SK-N-SH (cell line): Measurements from ENCODE around the gene SLC13A3. TPM values are rescaled to one million over a fixed set of nuclear protein-coding genes. Genes with fewer than 3 reads are reported as not detected.

Experiments
- CTCF ChIA-PET: fragments of 300-600, 350-600 bp; formaldehyde crosslinking; extraction: SDS; loops from one replicate; lab custom pipeline; 2021; lab: Yijun Ruan, JAX
- POLR2A ChIA-PET: fragments of 350-600 bp; sonication (Branson Sonifier 250); formaldehyde crosslinking; extraction: SDS; loops from one replicate; lab custom pipeline; 2020; ENCODE audit warnings: antibody characterized with exemption, inconsistent platforms; lab: Yijun Ruan, JAX
- DNase-seq: peaks from one replicate; pipeline ENCODE4 v3.0.0; 2012
- H2AFZ ChIP-seq: fragments of 200-600 bp; sonication (generic); 2 replicates; pipeline ENCODE4 v1.8.1; 2016; ENCODE audit warnings: antibody characterized with exemption, mild to moderate bottlenecking, low read depth
- H3F3A ChIP-seq: fragments of 200-600 bp; sonication (generic); replicated peaks from 2 replicates; pipeline ENCODE3; 2016; ENCODE audit warnings: antibody characterized with exemption, mild to moderate bottlenecking; ENCODE audit not compliant: insufficient read depth
- H3K27ac ChIP-seq, 2 experiments: fragments of 200-500 bp in 1 of 2; fragments of 200-600 bp in 1 of 2; sonication (Bioruptor generic) in 1 of 2; sonication (generic), shearing (Covaris generic) in 1 of 2; 2 replicates each; pipeline versions ENCODE4 v1.5.1 to v1.6.1; 2014 to 2016; ENCODE audit warnings: low read depth in 2 of 2, inconsistent platforms in 1 of 2, low read length in 1 of 2, mild to moderate bottlenecking in 1 of 2, mixed read lengths in 1 of 2
- H3K27me3 ChIP-seq: fragments of 200-600 bp; sonication (generic), shearing (Covaris generic); 2 replicates; pipeline ENCODE4 v1.6.1; 2016; ENCODE audit warnings: mixed run types; ENCODE audit not compliant: insufficient read depth
- H3K36me3 ChIP-seq, 2 experiments: fragments of 200-500 bp in 1 of 2; fragments of 200-600 bp in 1 of 2; sonication (Bioruptor generic) in 1 of 2; sonication (generic) in 1 of 2; replicated peaks in 1 of 2; 2 replicates each; pipeline versions ENCODE3 to v1.5.1; 2014 to 2016; ENCODE audit warnings: low read length in 1 of 2, mild to moderate bottlenecking in 1 of 2; ENCODE audit not compliant: insufficient read depth in 2 of 2, control insufficient read depth in 1 of 2
- H3K4me1 ChIP-seq, 2 experiments: fragments of 200-500 bp in 1 of 2; fragments of 200-600 bp in 1 of 2; sonication (Bioruptor generic) in 1 of 2; sonication (generic), shearing (Covaris generic) in 1 of 2; 2 replicates each; pipeline versions ENCODE4 v1.5.1 to v1.6.1; 2014 to 2016; ENCODE audit warnings: low read depth in 1 of 2, low read length in 1 of 2, mixed run types in 1 of 2; ENCODE audit not compliant: insufficient read depth in 2 of 2, control insufficient read depth in 1 of 2
- H3K4me2 ChIP-seq: fragments of 200-600 bp; sonication (generic), shearing (Covaris generic); 2 replicates; pipeline ENCODE4 v1.6.1; 2017; ENCODE audit warnings: mixed run types
- H3K4me3 ChIP-seq, 2 experiments: fragments of 200-500 bp in 1 of 2; fragments of 200-600 bp in 1 of 2; sonication (Bioruptor generic) in 1 of 2; sonication (generic), shearing (Covaris generic) in 1 of 2; 2 replicates each; pipeline versions ENCODE4 v1.5.1 to v1.8.1; 2014 to 2016; ENCODE audit warnings: low read depth in 2 of 2, inconsistent platforms in 1 of 2, low read length in 1 of 2, mild to moderate bottlenecking in 1 of 2, mixed read lengths in 1 of 2, moderate library complexity in 1 of 2
- H3K79me2 ChIP-seq: fragments of 200-600 bp; sonication (generic); 2 replicates; pipeline ENCODE4 v1.8.1; 2017; ENCODE audit warnings: mild to moderate bottlenecking; ENCODE audit not compliant: insufficient read depth
- H3K9ac ChIP-seq: fragments of 200-600 bp; sonication (generic); 2 replicates; pipeline ENCODE4 v1.6.1; 2017; ENCODE audit warnings: mixed run types
- H3K9me2 ChIP-seq: fragments of 200-600 bp; sonication (generic); 2 replicates; pipeline ENCODE4 v1.6.1; 2017; ENCODE audit warnings: mixed run types
- H3K9me3 ChIP-seq: fragments of 200-600 bp; sonication (generic); 2 replicates; pipeline ENCODE4 v1.6.1; 2017; ENCODE audit warnings: mixed run types, mild to moderate bottlenecking, moderate library complexity
- H4K20me1 ChIP-seq: fragments of 200-600 bp; sonication (generic); 2 replicates; pipeline ENCODE4 v1.6.1; 2017; ENCODE audit warnings: mild to moderate bottlenecking, mixed run types; ENCODE audit not compliant: insufficient read depth
- CHD2 ChIP-seq: fragments of 150-350 bp; IDR thresholded peaks from 2 replicates; pipeline ENCODE4 v1.6.1; 2018; ENCODE audit warnings: low read length; ENCODE audit not compliant: partially characterized antibody
- ELF1 ChIP-seq: IDR thresholded peaks from 2 replicates; pipeline ENCODE4 v1.4.0; 2012
- EZH2phosphoT487 ChIP-seq: fragments of 200-600 bp; sonication (generic); IDR thresholded peaks from 2 replicates; pipeline ENCODE4 v1.6.1; 2017; ENCODE audit warnings: low read depth, mixed run types, mild to moderate bottlenecking, antibody characterized with exemption, moderate library complexity, borderline replicate concordance
- FOSL2 ChIP-seq: IDR thresholded peaks from 2 replicates; pipeline ENCODE4 v1.4.0; 2012; ENCODE audit warnings: low read depth, mild to moderate bottlenecking, moderate library complexity, borderline replicate concordance
- MEF2A ChIP-seq: IDR thresholded peaks from 2 replicates; pipeline ENCODE4 v1.4.0; 2012; ENCODE audit warnings: low read depth, borderline replicate concordance
- MXI1 ChIP-seq: IDR thresholded peaks from 2 replicates; pipeline ENCODE4 v1.6.1; 2012; ENCODE audit warnings: mild to moderate bottlenecking, low read depth, low read length, improper control_type of control experiment
- RFX5 ChIP-seq: IDR thresholded peaks from 2 replicates; pipeline ENCODE4 v1.6.1; 2012; ENCODE audit warnings: mild to moderate bottlenecking, improper control_type of control experiment, low read length
- RXRA ChIP-seq: IDR thresholded peaks from 2 replicates; pipeline ENCODE4 v1.4.0; 2012; ENCODE audit warnings: low read depth, mild to moderate bottlenecking, borderline replicate concordance
- WGBS: methylation state at CpG from one replicate; pipeline ENCODE4 v1.1.6; 2017; ENCODE audit warnings: low lambda C conversion rate; 5-methylcytosine and 5-hydroxymethylcytosine counted together
- polyA plus RNA-seq, 3 experiments: library from polyadenylated mRNA; depleted of rRNA; stranded (reverse); fragments of >200 nt; gene quantifications; 2 replicates each; pipeline ENCODE4 v1.2.3, GENCODE V29; 2012
- TF ChIP-seq, protein P1 (sequence below): fragments of 150-350 bp; IDR thresholded peaks from 2 replicates; pipeline ENCODE4 v1.6.1; 2017; ENCODE audit warnings: antibody characterized with exemption, low read length, low read depth, borderline replicate concordance
- TF ChIP-seq, protein P2 (sequence below): fragments of 150-350 bp; IDR thresholded peaks from 2 replicates; pipeline ENCODE4 v1.6.1; 2016; ENCODE audit warnings: mild to moderate bottlenecking, low read depth, low read length
- TF ChIP-seq, protein P3 (sequence below): fragments of 200-600 bp; sonication (generic); IDR thresholded peaks from 2 replicates; pipeline ENCODE4 v1.6.1; 2017; ENCODE audit warnings: antibody characterized with exemption, mild to moderate bottlenecking, moderate library complexity

The SLC13A3 gene
- polyA plus RNA-seq, 1 of the 3 experiments (the other 2 are of a cell fraction) = 0.10 TPM

DNA sequence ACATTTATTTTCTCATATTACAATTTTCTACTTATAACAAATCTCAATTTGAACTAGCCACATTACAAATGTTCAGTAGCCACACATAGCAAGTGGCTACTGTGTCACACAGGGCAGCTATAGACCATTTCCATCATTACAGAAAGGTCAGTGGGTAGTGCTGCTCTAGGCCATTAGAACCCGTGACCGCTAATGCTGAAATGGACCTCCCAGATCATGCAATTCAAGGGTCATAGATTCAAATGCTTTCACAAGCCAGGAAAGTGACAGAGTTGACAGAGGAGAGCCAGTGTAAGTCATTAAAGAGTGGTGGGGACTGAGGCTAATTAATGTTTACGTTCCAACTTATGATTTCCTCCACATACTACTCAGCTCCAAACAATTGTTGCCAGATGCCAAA lies 97.3 kb downstream of the SLC13A3 start:
- Histone ChIP-seq H3K79me2 (no peaks in the 10 kb centered on the region), H3K9ac (no peak overlapping the region), H3K9me3 (no peaks in the 10 kb centered on the region), H2AFZ (no peak overlapping the region), H3F3A (no peaks in the 10 kb centered on the region), H3K9me2 (no peaks in the 10 kb centered on the region), H3K4me2 (no peak overlapping the region), H3K27ac (no peak overlapping the region), H3K36me3 (no peaks in the 10 kb centered on the region), H3K27me3 (no peaks in the 10 kb centered on the region; the same call in 1 of the 2 replicates), H3K4me1 (peaks cover 0 to 4% of the 10 kb centered on the region in 2 experiments; a peak in 1 of 4 replicates), H3K4me3 (no peak overlapping the region), H4K20me1 (no peaks in the 10 kb centered on the region)
- no peak for DNase-seq
- 71% methylated on average over 3 of the region's 3 CpGs for WGBS
- POLR2A ChIA-PET = no interaction called here
- TF ChIP-seq MEF2A (no peak), RXRA (no peak), CHD2 (no peak)
- TF ChIP-seq, protein P1, sequence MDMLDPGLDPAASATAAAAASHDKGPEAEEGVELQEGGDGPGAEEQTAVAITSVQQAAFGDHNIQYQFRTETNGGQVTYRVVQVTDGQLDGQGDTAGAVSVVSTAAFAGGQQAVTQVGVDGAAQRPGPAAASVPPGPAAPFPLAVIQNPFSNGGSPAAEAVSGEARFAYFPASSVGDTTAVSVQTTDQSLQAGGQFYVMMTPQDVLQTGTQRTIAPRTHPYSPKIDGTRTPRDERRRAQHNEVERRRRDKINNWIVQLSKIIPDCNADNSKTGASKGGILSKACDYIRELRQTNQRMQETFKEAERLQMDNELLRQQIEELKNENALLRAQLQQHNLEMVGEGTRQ = no peak
- CTCF ChIA-PET = interaction anchor here (0.6 to 1.2 kb wide), 3 partner anchors 8 to 13 kb away, joined by 3 to 5 read pairs (median 4); no protein-coding TSS in a partner anchor

DNA sequence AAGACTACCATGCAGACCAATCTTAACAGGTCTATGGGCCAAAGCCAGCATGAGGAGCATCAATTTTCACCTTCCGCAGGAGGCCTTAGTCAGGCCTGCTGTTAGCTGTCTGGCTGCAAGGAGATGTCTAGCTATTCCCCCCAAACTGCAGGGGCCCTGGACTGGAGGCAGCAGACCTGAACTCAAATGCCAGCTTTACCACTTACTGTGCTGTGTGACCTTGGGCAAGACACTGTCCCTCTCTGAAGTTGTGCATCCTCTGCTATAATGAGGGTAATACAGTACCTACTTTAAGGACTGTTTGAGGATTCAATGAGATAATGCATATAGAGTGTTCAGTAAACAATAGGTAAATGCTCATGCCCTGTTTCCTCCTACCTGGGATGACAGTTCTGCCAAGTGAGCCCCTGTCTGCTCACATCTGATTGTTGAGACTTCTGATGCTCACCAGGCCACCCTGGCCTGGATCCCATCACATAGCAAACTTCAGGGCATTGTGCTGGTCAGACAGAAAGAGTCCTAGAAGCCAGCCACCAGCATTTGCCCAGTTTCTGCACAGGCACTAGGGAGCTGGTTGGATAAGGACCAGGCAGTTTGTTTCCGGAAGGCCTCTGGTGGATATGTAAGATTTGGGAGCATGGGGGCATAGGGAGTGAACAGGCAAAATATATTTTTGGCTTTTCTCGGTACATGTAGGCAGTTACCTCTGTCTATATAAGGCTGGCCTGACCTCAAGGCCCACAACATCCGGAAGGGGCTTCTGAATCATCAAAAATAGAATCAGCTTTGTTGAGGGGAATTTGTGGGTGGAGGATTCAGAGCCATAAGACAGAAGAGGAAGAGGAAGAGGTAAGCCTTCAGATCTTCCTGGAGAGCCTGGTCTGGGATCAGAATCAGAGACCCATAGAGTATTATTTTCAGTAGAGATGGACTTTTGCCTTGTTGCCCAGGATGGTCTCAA lies 98.5 kb downstream of the SLC13A3 start:
- WGBS = 55% methylated on average over 4 of the region's 4 CpGs
- TF ChIP-seq RFX5 (no peak), MXI1 (no peak), FOSL2 (no peak), ELF1 (no peak), EZH2phosphoT487 (no peak), CHD2 (no peak)
- TF ChIP-seq, protein P2, sequence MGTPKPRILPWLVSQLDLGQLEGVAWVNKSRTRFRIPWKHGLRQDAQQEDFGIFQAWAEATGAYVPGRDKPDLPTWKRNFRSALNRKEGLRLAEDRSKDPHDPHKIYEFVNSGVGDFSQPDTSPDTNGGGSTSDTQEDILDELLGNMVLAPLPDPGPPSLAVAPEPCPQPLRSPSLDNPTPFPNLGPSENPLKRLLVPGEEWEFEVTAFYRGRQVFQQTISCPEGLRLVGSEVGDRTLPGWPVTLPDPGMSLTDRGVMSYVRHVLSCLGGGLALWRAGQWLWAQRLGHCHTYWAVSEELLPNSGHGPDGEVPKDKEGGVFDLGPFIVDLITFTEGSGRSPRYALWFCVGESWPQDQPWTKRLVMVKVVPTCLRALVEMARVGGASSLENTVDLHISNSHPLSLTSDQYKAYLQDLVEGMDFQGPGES = no peak
- TF ChIP-seq, protein P3, sequence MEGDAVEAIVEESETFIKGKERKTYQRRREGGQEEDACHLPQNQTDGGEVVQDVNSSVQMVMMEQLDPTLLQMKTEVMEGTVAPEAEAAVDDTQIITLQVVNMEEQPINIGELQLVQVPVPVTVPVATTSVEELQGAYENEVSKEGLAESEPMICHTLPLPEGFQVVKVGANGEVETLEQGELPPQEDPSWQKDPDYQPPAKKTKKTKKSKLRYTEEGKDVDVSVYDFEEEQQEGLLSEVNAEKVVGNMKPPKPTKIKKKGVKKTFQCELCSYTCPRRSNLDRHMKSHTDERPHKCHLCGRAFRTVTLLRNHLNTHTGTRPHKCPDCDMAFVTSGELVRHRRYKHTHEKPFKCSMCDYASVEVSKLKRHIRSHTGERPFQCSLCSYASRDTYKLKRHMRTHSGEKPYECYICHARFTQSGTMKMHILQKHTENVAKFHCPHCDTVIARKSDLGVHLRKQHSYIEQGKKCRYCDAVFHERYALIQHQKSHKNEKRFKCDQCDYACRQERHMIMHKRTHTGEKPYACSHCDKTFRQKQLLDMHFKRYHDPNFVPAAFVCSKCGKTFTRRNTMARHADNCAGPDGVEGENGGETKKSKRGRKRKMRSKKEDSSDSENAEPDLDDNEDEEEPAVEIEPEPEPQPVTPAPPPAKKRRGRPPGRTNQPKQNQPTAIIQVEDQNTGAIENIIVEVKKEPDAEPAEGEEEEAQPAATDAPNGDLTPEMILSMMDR = no peak
- Histone ChIP-seq H3K9me3 (no peaks in the 10 kb centered on the region), H3K79me2 (no peaks in the 10 kb centered on the region), H4K20me1 (no peaks in the 10 kb centered on the region), H3K4me1 (peaks cover 0 to 4% of the 10 kb centered on the region in 2 experiments; a peak in 1 of 4 replicates), H3K9ac (no peak overlapping the region), H2AFZ (no peak overlapping the region), H3K27ac (no peak overlapping the region), H3F3A (no peaks in the 10 kb centered on the region), H3K9me2 (no peaks in the 10 kb centered on the region), H3K27me3 (no peaks in the 10 kb centered on the region; the same call in 1 of the 2 replicates), H3K36me3 (no peaks in the 10 kb centered on the region), H3K4me3 (no peak overlapping the region), H3K4me2 (no peak overlapping the region)
- POLR2A ChIA-PET = interaction anchor here (0.6 to 0.8 kb wide), 2 partner anchors 136 to 141 kb away, joined by 5 read pairs; partner anchors contain the start of gene TP53RK
- no peak for DNase-seq
- CTCF ChIA-PET = interaction anchor here (1.2 to 4.1 kb wide), 3 partner anchors 9 to 13 kb away, joined by 3 to 25 read pairs (median 5); no protein-coding TSS in a partner anchor
